Spleen (tissue), 7 donors: ENCODE results near the gene MAN1B1.

Experiments used
- POLR2AphosphoS5 ChIP-seq, 3 donors: sonication (generic); formaldehyde crosslinking; IDR thresholded peaks; one replicate each; pipeline ENCODE4 v1.5.1; 2017; ENCODE audit warnings: antibody characterized with exemption in 3 of 3
- TF ChIP-seq, protein P1 (sequence below), 11 experiments: fragments of 200-600 bp in 7 of 11; fragments of 450-650 bp in 4 of 11; sonication (generic) in 4 of 11; IDR thresholded peaks in 8 of 11; conservative IDR thresholded peaks in 3 of 11; 1 replicate in 7 of 11; 2 replicates in 4 of 11; pipeline versions ENCODE4 v1.4.0 to v1.8.0; 2016 to 2021; ENCODE audit warnings: antibody characterized with exemption in 11 of 11, inconsistent platforms in 4 of 11, mild to moderate bottlenecking in 1 of 11
- donor health status: DM: no; HTN: no; CAD: no; lungs with moderate emphysema.
- donor health status: DM: no; HTN: no; CAD: no.
- donor health status: DM: no; HTN: no; CAD: no.

GRCh38 chr9:137114220-137114612 lies 27.4 kb downstream of the MAN1B1 start:
- TF ChIP-seq, protein P1, sequence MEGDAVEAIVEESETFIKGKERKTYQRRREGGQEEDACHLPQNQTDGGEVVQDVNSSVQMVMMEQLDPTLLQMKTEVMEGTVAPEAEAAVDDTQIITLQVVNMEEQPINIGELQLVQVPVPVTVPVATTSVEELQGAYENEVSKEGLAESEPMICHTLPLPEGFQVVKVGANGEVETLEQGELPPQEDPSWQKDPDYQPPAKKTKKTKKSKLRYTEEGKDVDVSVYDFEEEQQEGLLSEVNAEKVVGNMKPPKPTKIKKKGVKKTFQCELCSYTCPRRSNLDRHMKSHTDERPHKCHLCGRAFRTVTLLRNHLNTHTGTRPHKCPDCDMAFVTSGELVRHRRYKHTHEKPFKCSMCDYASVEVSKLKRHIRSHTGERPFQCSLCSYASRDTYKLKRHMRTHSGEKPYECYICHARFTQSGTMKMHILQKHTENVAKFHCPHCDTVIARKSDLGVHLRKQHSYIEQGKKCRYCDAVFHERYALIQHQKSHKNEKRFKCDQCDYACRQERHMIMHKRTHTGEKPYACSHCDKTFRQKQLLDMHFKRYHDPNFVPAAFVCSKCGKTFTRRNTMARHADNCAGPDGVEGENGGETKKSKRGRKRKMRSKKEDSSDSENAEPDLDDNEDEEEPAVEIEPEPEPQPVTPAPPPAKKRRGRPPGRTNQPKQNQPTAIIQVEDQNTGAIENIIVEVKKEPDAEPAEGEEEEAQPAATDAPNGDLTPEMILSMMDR (IDR thresholded peaks at IDR 0.05 in 8 of 11, conservative IDR thresholded peaks at IDR 0.05 in 3 of 11): no peak
- no peak for TF ChIP-seq POLR2AphosphoS5 (IDR thresholded peaks at IDR 0.05)
